HG02759 (cell line): ENCODE data around the gene RASSF8.

ENCODE experiments used
- ATAC-seq: cut with Tn5 transposase; IDR thresholded peaks from one replicate; pipeline ENCODE4 v1.9.1; 2021; ENCODE audit warnings: mild to moderate bottlenecking, moderate library complexity; ENCODE audit not compliant: unreplicated experiment

Gene RASSF8

DNA sequence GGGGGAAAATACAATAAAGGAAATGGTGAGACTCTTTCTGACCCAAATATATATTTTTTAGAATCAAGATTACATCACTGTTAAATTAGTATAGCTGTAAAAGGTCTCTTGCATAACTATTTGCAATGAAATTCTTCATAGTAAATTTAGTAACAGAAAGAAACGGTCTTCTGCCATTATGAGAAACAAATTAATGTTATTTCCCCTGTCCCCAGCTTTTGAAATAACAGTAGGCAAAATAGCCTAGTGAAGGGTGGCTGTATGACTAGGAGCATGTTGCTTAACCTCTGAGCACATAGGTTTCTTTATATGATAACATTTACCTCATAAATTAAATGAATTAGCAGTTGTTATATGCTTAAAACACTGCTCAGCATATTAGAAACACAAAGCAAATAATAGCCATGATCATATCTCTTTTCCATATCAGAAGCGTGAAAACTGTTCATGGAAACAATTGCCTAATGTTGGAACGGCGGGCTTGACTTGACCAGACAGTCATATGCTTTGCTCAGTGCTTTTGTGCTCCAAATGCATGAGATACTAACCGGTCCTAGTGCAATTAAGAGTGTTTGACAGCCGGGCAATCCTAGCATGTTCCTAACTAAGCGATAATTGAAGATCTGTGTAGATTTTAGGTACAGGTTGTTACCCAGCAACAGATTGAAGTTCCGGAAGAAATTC lies 142.3 kb downstream of the RASSF8 start:
- no peak for ATAC-seq

DNA sequence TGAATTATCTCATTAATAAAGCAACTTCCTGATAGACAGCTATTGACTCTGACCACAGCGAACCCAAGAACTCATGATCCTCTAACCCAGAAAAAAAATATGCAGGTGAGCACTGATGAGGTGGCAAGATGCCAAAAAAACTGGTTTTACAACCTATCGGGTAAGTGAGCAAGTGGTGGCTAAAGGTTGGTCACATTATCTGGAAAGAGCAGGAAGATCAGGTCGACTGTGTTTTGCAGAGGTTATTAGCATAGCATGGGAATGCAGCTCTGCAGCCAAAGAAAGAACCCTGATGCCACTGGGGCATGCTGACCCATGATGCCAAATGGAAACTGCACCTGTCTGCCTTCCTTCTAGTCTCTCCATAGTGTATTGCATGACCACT lies 142.9 kb downstream of the RASSF8 start:
- ATAC-seq = no peak

DNA sequence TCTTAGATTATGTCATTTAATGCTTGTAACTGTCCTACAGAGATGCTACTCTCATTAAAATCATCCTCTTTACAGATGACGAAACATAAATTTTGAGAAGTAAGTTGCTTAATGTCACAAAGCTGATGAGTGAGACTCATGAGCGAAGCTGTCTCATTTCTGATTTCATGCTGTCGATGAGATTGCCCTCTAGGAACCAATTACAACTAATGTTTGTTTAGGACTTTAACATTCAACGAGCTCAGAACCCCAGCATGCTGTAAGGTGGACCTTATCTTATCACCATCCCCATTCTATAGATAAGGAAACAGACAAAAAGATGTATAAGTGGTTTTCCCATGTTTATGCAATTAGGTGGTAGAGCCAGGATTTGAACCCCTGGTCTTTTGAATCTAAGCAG lies 143.3 kb downstream of the RASSF8 start:
- ATAC-seq = no peak

DNA sequence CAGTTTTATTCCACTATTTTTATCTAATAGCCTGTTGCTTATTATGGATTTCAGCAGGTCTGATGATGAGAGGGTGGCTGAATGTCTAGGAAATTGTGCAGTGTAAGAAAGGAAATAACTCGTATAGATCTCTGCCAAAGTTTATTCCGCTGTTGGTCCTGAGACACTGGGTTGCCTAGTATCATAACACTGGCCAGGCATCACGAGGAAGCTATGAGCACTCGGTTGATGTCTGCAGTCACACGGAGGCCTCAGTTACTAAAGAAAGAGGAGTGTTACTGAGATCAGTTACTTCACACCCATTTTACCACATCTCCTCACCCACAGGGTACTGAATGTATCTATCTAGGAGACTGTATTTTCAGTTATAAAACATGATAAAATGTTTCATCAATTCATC lies 144.5 kb downstream of the RASSF8 start:
- ATAC-seq = no peak

DNA sequence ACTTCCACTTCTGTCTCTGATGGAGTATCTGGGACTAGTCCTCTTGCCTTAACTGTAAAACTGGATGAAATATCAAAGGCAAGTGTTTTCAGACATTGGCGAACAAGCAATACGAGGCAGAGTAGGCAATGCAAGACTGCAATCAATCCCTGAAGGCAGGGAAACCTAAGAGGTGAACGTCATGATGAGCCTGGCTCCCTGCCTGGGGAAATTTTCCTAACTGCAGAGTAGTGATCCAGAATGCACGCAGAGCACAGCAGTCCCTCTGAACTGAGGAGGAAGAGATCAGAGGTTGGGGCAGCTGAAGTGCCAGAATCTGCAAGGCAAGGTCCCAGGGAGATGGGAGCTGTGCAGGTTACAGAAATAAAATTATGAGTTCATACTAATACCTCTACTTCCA lies 147.9 kb downstream of the RASSF8 start:
- no peak for ATAC-seq

DNA sequence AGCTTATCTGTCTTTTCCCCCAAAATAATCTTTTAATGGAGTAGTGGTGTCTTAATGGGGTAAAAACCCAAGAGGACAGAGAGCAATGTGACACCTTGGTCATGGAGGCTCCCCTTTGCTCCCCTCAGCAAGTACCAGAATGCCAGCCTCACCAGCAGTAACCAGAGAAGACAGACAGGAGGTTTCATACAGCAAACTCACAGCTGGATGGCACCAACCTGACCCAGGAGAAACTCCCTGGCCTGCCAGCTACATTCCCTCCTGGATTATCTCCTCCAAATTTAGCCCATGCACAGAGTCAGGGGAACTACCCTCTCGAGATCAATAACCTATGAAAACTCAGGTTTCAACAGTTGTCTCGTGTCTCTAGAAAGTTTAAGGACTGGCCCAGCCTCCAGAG lies 150.4 kb downstream of the RASSF8 start:
- ATAC-seq = no peak

DNA sequence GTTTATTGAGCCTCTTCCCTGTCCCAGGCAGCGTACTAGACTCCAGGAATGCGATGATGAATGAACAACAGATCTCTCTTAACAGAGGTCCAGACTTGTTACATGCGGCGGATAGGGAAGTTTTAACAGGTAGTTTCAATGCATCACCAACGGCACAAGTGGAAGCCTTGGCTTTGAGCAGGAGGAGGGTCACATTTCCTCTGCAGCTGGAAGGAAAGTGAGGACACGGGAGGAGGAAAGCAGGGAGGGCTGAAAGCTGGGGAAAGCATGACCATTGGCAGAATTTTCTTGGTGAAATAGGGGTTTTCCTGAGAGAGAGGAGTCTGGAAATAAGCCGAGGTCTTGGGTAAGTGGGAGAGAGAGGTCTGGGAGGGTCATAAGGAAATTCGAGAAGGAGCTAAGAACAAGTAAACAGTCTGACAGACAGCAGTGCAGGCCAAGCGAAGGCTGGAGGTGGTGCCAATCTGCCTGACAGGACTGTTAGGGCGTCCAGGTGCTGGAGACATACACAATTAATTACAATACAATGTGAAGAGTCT lies 150.9 kb downstream of the RASSF8 start:
- no peak for ATAC-seq

DNA sequence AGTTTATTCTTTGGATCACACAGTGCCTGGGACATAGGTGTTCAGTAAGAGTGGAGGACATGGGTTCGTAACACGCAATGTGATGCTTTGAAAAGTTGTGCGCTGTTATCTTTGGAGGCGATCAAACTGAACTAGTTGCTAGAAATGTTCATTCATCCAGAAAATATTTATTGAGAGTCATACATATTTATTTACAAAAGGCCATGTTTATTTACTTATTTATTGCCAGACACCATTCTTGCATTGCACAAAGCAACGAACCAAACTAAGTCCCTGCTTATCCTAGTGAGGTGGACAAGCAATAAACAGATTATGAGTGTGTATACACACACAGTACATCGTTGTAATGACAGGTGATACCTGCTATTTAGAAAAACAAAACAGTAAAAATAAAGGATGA lies 153.8 kb downstream of the RASSF8 start:
- no peak for ATAC-seq

DNA sequence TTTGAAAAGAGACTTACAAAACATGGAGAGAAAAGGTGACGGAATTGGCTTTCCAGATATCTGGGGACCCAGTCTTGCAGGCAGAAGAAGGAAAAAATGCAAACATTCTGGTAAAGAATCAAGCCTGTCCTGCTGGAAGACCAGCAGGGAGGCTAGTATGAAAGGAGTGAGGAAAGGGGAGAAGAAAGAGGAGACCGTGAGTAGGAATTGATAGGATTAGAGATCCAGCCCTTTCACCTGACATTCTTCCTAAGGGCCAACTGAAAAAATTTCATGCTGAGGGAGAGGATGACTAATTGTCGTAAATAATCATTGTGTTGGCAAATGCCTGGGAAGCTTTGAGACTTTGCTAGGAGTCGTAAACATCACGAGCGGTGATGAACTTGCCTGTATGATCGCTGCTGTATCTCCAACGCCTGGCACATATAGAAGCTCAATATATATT lies 154.2 kb downstream of the RASSF8 start:
- no peak for ATAC-seq

DNA sequence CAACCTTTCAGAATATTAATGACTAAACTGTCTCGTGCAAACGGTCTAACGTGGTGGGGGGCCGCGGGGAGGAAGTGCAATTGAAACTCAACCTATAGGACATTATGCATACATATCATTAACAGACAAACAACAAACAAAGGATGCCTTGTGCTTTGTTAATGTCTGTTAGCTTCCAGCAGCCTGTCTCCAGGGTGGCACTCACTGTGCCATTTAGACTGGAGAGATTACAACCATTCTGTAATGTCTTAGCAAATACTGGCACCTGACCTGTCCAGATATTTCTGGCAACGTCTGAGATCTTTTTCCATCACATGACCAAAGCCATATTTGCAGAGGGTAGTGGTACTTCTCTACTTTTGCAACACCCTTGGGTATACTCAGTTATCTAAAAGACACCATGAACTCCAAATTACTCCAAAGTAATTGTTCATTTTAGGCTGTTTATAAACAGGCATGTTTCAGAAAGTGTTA lies 154.7 kb downstream of the RASSF8 start:
- no peak for ATAC-seq

DNA sequence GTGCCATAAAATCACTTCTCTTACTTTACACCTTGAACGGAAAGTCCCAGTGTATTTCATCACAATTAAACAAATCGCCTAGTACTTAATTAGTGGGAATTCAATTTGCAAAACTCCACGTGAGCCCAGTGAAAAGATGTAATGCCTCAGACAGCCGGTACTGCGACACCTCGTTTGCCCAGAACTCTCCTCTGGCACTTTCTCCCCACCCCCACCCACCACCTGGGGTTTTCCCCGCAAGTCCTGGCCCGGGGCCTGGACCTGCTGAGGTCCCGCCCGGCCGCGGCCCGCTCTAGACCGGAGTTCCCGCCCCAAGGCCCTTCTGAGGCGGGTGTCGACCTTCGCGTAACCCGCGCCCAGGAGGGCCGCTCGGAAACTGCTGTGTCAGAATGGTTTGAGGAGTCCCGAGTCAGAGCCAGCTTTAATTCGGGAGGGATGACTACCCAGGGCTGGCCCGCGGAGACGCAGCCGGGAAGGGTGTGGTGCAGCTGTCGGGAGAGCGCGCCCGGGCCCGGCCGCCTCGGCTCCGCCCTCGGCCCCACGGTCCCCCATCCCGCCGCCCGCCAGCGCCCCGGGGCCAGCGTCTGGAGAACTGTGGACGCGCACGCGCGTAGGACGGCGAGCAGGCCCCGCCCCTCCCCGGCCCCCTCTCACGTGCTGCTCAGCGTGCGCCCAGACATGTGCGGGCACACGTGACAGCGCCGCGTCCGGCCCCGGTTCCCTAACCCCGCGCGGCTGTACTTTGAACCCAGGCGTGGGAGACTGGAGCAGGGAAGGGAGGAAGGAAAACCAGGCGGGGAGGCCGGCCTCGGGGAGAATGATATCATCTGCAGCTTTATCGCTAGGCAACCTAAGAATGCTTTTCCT lies 155.6 kb downstream of the RASSF8 start:
- ATAC-seq = peak; percentile 89

DNA sequence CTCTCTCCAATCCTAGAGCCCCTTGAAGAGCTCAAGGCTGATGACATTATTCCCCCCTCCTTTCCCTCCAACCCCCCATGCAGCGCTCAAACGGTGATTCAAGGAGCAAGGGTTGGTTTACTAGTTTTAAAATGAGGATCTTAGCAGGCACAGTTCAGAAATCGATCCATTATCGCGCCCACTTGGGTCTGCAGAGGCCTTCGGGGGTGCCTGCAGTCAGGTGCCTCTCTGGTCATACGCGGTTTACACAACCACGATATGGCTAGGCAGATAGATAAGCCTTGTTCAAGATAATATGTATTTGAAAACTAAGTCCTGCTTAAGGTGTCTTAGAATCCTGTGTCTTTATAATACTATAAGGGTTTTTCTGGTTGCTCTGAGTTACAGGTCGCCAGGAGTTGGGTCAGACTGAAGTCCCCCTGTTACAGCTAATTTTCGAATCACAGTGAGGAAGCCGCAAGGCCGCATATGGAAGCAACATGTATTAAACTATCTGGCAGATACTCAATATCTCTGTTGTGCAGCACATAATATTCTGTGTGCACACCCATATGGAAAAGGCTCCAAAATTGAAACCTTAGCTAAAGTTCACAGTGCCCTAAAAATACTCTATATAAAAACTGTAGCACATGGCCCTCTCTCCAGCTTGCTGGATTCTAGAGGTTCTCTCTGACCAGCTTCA lies 156.4 kb downstream of the RASSF8 start:
- no peak for ATAC-seq

DNA sequence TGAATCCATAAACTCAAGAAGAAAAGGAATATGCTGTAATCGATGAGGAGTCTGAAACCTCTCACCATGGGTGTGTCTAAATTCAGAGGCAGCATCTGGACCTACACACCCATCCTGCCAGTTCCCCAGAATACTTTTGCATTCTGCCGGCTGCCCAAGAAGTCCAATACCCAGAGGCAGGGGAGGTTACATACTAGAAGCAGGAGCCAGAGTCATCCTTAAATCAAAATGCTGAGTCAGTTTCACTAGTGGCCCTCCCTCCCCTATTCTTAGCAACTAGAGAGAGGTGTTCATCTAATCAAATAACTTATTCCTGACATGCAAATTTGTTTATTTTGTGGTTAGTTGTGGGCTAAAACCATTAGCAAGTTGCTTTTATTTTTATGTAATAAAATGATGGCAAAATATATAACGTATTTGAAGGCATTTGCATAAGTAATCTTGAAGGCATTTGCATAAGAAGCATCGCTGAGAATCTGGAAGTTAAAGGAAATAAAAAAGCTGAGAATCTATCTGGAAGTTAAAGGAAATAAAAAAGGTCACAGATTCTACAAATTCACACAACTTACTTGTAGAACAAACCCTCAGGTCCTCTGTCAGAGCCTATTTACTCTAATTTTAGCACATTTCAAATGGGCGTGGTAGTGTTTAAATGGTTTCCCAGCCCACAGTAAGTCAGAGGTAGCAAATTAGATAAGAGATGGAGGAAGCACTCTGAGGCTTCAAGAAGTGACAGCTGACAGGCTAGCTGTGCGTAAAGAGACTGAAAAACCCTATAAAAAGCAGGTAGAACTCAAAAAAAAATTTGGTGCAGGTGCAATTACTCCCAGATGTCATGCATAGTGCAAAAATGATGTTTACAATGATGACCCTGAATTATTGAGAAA lies 158.6 kb downstream of the RASSF8 start:
- no peak for ATAC-seq

DNA sequence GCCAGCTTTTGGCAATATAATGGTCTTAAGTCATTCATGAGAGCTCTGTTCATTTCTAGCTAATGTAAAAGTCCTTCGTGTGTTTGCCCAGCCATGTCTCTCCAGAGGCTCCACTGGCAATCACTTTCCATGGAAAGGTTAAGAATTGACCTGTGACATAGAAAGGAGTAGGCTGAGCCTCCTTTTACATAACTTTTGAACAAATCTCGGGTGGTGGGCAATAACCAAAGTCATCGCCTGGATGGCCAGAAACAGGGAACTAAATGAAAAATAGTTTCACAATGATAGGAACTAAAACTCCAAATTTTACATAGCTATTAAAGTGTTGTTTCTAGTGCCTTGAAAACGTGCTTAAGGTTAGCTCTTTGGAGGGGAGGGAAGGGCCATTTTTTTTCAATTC lies 159.8 kb downstream of the RASSF8 start:
- ATAC-seq = no peak

DNA sequence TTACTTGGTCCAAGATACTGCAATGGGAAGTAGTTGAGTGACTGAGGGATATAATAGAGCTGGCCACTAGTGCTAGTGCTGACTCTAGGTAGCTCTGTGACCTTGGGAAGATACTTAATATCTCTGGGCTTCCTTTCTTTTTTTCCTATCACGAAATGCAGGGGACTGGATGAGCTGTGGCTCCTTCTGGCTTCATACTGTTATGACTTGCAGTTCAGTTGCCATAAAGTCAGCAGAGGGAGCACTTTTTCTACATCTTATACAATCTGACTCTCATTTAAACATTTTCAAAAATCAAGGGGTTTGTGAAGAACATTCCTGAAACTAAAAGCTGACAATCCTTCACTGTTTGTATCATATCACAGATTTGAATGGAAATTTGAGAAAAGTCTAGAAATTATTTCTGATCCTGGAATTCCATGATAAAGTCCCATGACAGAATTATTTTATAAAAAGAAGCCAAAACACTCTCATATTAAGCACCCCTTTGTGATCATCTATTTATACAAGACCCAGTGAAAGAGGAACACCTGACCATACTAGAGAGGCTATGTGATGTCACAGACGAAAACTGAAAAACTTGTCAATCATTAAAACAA lies 161.0 kb downstream of the RASSF8 start:
- peak; percentile 27 for ATAC-seq

DNA sequence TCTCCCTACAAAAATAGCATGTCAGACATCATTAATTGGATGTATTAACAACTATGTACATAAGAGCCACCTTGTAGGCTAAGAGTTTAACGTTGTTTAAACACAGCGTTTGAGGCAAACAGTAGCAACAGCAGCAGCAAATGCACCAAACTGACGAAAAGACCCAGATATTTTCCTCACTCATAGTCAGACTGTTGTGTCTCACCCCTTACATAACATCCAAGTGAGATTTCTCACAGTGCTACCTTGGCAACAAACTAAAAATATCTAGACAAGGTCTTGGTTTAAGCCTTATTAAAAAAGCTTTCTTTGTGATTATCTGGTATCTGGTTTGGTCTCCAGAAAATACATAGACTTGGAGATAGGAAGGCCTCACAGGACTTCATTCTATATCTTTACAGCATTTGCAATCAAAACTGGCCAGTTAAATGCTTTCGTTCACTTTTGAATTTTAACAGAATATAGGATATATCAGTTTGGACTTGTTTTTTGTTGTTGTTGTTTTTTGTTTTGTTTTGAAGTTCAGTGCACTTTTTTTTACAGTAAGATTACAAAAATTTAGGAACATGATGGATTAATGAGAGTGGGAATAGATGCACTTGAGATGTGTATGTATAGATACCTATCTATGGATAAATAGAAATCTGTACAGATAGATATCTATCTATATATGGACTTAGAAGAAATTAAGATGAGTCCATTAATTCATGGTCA lies 162.2 kb downstream of the RASSF8 start:
- ATAC-seq = no peak

DNA sequence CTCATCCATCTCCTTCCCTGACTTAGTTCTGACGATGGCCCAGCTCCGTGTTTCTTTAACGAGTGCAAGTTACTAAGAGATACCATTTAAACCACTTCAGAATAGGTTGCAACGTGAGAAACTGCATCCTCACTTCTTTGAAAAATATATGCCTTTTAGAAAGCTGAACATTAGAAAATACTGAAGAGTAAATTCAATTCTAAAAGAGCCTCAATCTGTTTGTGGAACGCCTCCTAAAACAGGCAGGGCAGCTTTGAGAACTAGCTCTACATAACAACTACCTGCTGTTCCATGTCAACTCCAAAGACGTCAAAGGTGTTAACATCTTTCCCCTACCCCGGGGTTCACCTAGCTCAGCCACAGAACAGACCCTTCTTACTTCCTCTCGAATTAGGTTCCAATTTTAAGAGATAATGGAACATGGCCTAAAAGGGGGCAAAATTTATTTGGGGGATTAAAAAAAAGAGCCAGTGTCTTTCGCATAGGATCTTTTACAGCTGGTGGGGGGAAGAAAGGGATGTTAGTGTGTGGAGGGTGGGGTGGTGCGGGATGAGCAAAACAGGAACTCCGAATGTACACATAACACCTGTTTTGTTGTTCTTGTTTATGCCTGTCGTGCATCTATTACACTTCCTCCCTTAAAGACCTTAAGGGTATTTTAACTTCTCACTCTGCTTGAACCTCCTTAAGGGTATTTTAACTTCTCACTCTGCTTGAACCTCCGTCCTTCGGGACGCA lies 163.0 kb downstream of the RASSF8 start:
- ATAC-seq = no peak

DNA sequence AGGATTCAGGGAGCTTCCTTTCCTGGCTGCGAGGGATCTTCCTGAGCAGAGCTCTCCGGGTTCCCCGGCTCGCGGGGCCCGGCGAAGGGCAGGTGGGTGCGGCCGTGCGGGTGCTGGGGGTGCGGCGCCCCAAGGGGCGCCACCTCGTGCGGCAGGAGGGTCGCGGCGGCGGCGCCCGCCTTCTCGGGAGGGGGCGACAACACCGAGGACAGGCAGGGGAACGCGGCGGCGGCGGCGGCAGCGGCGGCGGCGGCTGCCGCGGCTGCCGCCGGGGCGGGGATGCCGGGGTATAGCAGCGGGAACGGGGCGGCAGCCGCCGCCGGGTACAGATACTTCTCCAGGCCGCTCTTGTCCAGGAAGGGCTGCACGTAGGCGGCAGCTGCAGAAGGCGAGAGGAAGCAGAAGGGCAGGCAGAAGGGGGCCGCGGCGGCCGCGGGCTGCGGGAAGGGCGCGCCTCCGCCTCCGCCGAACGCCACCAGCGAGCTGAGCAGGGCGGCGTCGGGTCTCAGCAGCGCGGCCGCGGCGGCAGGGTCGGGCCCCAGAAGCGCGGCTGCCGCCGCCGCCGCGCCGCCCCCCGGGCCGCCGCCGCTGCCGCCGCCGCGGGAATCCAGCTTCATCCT lies 163.7 kb downstream of the RASSF8 start:
- peak; percentile 35 for ATAC-seq
